ENCODE measurements around the gene PITHD1.

The PITHD1 gene

DNA sequence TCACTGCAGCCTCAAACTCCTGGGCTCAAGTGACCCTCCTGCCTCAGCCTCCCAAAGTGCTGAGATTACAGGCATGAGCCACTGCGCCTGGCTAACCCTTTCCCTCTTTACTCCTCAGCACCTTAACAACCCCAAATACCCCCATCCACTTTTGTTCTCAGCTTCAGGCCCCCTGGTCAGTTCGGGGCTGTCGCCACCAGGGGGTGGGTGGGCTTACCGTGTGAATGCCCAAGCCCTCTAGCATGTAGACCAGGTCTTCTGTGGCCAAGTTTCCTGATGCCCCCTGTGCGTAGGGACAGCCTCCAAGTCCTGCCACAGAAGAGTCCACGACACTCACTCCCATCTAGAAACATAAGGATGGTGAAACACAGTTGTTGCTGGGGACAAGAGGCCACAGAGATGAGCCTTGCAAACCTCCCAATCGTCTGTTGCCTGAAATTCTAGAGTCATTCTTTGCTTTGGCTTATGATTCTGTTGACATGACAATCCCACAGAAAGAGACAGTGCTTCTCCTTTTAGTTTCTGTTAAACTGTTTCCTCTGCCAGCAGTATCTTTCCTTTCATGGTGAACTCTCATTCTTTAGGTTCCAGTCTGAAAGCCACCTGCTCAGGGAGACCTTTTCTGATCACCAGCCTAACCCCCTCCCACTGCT lies 26.1 kb downstream of the PITHD1 start:
- TF ChIP-seq, protein P1, sequence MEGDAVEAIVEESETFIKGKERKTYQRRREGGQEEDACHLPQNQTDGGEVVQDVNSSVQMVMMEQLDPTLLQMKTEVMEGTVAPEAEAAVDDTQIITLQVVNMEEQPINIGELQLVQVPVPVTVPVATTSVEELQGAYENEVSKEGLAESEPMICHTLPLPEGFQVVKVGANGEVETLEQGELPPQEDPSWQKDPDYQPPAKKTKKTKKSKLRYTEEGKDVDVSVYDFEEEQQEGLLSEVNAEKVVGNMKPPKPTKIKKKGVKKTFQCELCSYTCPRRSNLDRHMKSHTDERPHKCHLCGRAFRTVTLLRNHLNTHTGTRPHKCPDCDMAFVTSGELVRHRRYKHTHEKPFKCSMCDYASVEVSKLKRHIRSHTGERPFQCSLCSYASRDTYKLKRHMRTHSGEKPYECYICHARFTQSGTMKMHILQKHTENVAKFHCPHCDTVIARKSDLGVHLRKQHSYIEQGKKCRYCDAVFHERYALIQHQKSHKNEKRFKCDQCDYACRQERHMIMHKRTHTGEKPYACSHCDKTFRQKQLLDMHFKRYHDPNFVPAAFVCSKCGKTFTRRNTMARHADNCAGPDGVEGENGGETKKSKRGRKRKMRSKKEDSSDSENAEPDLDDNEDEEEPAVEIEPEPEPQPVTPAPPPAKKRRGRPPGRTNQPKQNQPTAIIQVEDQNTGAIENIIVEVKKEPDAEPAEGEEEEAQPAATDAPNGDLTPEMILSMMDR (IDR thresholded peaks at IDR 0.05; ENCODE audit: low read depth, low read length) = peak; percentile 27
- no peak overlapping the region for H3K4me3 ChIP-seq (replicated peaks in 1 of 2; ENCODE audit: low read depth in 2 of 2, low read length in 2 of 2)
- no peak for DNase-seq (ENCODE audit: low read depth in 2 of 2)

DNA sequence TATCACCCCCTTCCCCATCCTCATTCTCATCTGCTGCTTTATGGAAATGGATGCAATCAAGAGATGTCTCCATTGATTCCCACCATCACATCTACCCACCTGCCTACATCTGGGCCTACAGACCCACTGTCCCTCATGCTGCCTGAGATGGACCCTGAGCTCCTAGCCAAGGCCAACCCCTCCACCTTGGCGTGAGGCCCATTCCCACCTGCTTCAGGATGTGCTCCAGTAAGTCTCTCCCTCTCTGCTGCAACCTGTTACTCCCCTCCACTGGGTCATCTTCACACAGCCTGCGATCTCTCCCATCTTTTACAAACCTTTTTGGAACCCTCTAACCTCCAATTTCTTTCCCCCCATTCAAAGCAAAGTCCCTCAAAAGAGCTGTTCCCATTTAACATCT lies 26.8 kb downstream of the PITHD1 start:
- TF ChIP-seq, protein P1 (IDR thresholded peaks at IDR 0.05; ENCODE audit: low read depth, low read length) = no peak
- no peak for DNase-seq (ENCODE audit: low read depth in 2 of 2)
- H3K4me3 ChIP-seq (replicated peaks in 1 of 2; ENCODE audit: low read depth in 2 of 2, low read length in 2 of 2) = no peak overlapping the region

DNA sequence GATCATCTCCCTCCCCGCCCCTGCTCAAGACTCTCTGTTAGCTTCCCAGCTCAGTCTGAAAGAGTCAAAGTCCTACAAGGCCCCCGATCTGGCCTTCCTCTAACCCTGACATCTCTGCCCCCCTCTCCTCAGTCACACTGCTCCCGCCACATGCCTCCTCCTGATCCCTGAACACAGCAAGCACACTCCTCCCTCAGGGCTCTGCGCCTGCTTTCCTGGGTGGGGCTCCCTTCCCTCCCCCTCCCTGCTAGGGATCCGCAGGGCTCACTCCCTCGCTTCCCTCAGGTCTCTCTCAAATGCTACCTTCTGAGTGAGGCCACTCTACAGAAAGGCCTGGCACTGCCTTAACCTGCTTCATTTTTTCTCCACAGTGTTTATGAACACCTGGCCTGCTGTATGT lies 28.1 kb downstream of the PITHD1 start:
- no peak for DNase-seq (ENCODE audit: low read depth in 2 of 2)
- TF ChIP-seq, protein P1 (IDR thresholded peaks at IDR 0.05; ENCODE audit: low read depth, low read length) = no peak

DNA sequence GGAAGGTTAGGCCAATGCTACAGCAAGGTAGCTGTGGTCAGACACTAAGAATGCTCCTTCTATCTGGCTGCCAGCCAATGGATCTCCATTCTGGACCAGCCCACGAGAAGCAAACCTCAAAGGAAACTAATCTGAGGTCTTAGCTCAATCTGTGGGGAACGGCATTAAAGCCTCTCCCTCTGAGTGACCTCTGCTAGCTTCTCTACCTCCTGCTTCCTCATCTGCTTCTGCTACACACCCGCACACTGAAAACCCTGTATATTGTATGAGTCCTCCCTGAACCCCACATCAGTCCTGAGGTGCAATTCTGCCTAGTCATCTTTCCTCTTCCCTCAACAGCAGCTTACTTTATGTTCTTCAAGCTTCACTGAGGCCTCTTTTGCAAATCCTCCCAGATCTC lies 29.2 kb downstream of the PITHD1 start:
- DNase-seq (ENCODE audit: low read depth in 2 of 2) = no peak
- TF ChIP-seq, protein P1 (IDR thresholded peaks at IDR 0.05; ENCODE audit: low read depth, low read length) = no peak
- H3K4me3 ChIP-seq (replicated peaks in 1 of 2; ENCODE audit: low read depth in 2 of 2, low read length in 2 of 2) = no peak overlapping the region

More for the DNA sequence above, 28.1 kb downstream of the PITHD1 start:
- H3K4me3 ChIP-seq (replicated peaks in 1 of 2; ENCODE audit: low read depth in 2 of 2, low read length in 2 of 2) = no peak overlapping the region

DNA sequence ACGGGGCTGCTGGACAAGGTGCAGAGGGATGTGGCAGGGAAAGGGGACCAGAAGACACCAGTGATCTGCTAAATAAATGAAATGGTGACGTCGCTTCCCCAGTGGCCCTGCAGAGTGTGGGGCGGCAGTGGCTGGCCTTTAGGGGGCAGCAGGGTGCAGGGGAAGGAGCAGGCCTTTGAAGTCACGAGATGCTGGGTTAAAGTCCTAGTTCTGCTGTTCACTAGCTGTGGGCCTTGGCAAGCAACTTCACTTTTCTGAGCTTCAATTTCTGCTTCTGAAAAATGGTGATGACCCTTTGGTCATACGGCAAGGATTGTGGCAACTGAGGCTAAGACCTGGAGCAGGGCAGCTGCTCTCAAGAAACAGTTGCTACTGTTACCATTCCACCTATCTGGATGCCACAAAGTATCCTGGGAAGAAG lies 31.5 kb downstream of the PITHD1 start:
- no peak overlapping the region for H3K4me3 ChIP-seq (replicated peaks in 1 of 2; ENCODE audit: low read depth in 2 of 2, low read length in 2 of 2)
- TF ChIP-seq, protein P1 (IDR thresholded peaks at IDR 0.05; ENCODE audit: low read depth, low read length) = peak; percentile 92
- DNase-seq (ENCODE audit: low read depth in 2 of 2) = peak; percentile 75 to 78

DNA sequence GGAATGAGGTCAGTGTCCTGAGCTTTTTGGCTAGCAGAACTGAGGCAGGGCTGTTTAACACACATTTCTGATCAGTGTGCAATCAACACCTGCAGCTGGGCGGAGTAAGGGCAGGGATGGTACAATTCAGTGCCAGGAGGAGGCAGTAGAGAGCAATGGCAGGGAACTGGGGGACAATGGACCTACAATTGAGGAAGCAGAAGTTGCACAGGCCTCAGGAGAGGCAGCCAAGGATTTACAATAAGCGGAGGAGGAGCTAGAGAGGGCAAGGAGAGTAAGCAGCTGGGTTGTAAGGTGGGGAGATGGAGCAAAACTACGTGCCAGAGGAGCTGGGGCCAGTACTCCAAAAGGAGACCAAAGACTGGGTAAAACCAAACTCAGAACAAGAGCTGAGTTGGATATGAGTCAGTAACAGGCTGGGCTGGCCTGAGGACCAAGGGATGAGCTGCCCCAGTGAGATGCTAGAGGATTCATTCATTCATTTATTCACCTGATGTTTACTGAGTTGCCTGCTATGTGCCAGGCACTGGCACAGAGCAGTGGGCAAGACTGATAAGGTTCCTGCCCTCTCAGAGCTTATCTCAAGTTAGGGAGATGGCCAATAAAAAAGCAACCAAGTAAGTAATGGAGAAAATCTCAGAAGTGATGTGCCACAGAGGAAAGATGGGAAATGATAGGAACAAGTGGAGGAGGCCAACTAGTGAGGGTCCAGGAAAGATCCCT lies 32.8 kb downstream of the PITHD1 start:
- TF ChIP-seq, protein P1 (IDR thresholded peaks at IDR 0.05; ENCODE audit: low read depth, low read length) = peak; percentile 80
- DNase-seq (ENCODE audit: low read depth in 2 of 2) = peak; percentile 51 to 56
- H3K4me3 ChIP-seq (replicated peaks in 1 of 2; ENCODE audit: low read depth in 2 of 2, low read length in 2 of 2) = no peak overlapping the region
